Lower lobe of right lung (tissue), 2 donors: ENCODE measurements around the gene TK2. TPM values are rescaled to one million over a fixed set of nuclear protein-coding genes. Genes with fewer than 3 reads are reported as not detected.

ENCODE experiments used
- ATAC-seq, 2 donors: fragments of 200-7000 bp; cut with Tn5 transposase; one replicate each; pipeline ENCODE4 v1.9.1; 2020 to 2022; ENCODE audit warnings: mild to moderate bottlenecking in 2 of 2, moderate library complexity in 2 of 2
- DNase-seq: peaks from one replicate; pipeline ENCODE4 v3.0.0-alpha.2; 2020
- H3K27ac ChIP-seq: fragments of 200-600 bp; one replicate; pipeline ENCODE4 v1.8.0; 2022
- H3K27me3 ChIP-seq: fragments of 200-600 bp; one replicate; pipeline ENCODE4 v1.8.0; 2022; ENCODE audit warnings: low read depth
- H3K36me3 ChIP-seq: fragments of 200-600 bp; one replicate; pipeline ENCODE4 v1.8.0; 2022; ENCODE audit warnings: mild to moderate bottlenecking
- H3K4me1 ChIP-seq: fragments of 200-600 bp; one replicate; pipeline ENCODE4 v1.8.0; 2022
- H3K4me3 ChIP-seq: fragments of 200-600 bp; one replicate; pipeline ENCODE4 v1.8.0; 2022; ENCODE audit warnings: mild to moderate bottlenecking
- H3K9me3 ChIP-seq: fragments of 200-600 bp; one replicate; pipeline ENCODE4 v1.8.0; 2022
- CTCF ChIP-seq: fragments of 200-600 bp; IDR thresholded peaks from one replicate; pipeline ENCODE4 v1.8.0; 2022; ENCODE audit warnings: antibody characterized with exemption, mild to moderate bottlenecking
- intact Hi-C: fragments of 100-400 bp; cut with DNase I; formaldehyde crosslinking; loops from one replicate; pipeline ENCODE4 v1.11.0; 2022
- total RNA-seq: library from RNA; stranded (reverse); fragmentation: NEBNext Ultra II Directional; extraction: Animal tissue kit (Norgen Biotek cat#: 25700); gene quantifications from one replicate; pipeline ENCODE4 v1.2.1, GENCODE V29; 2021
- donor health status: DM: no; HTN: yes; CAD: no; lungs with severe emphysema.

Gene TK2
- total RNA-seq, 1 donor from 2014 or later: 36.2 TPM

- H3K4me3 ChIP-seq: no peak overlapping the region
- no peak for DNase-seq
- no peaks in the 10 kb centered on the region for H3K9me3 ChIP-seq
- H3K27me3 ChIP-seq: peaks cover 25% of the 10 kb centered on the region
- no peaks in the 10 kb centered on the region for H3K4me1 ChIP-seq
- no peak for ATAC-seq
- intact Hi-C loops: no loop called here
- H3K27ac ChIP-seq: no peak overlapping the region
- no peak for TF ChIP-seq CTCF
- no peaks in the 10 kb centered on the region for H3K36me3 ChIP-seq
These were observed 91.6 kb downstream of the TK2 start for GRCh38 chr16:66458292-66458691.

Other genes starting within 250 kb of the TK2 start
- 128 TPM for gene CDH5, start 183.4 kb downstream of the TK2 start, total RNA-seq
- 0.15 TPM for gene BEAN1, start 122.8 kb downstream of the TK2 start, total RNA-seq
- 64.9 TPM for gene CKLF, start 2.5 kb upstream of the TK2 start, total RNA-seq
- 8.1 TPM for gene CMTM1, start 16.3 kb upstream of the TK2 start, total RNA-seq
- gene CMTM2, start 29.3 kb upstream of the TK2 start, total RNA-seq: 4.0 TPM
- gene CMTM3, start 54.6 kb upstream of the TK2 start, total RNA-seq: 35.8 TPM
- 52.5 TPM for gene CMTM4, start 146.6 kb upstream of the TK2 start, total RNA-seq
- gene DYNC1LI2, start 201.5 kb upstream of the TK2 start, total RNA-seq: 114 TPM